H7 (cell line): ENCODE data around the gene GOLT1A. TPM values are rescaled to one million over a fixed set of nuclear protein-coding genes. Genes with fewer than 3 reads are reported as not detected.

Source experiments
- DNase-seq: peaks from one replicate; pipeline ENCODE4 v3.0.0; 2012
- H3K27me3 ChIP-seq: 2 replicates; pipeline ENCODE4 v1.6.0; 2011; ENCODE audit warnings: mild to moderate bottlenecking, low read length; ENCODE audit not compliant: control insufficient read depth, insufficient read depth
- H3K36me3 ChIP-seq: replicated peaks from 2 replicates; pipeline ENCODE4 v1.5.1; 2011; ENCODE audit warnings: low read length; ENCODE audit not compliant: control insufficient read depth, insufficient read depth
- H3K4me3 ChIP-seq: 2 replicates; pipeline ENCODE4 v1.5.1; 2011; ENCODE audit warnings: low read depth, mild to moderate bottlenecking, control low read depth, low read length, moderate library complexity; ENCODE audit not compliant: insufficient read depth
- total RNA-seq: library from RNA; depleted of rRNA; stranded (reverse); fragments of >200 nt; shearing (Covaris generic); gene quantifications from 2 replicates; pipeline ENCODE4 v1.2.3, GENCODE V29; 2014

GOLT1A gene
- total RNA-seq, 1 experiment from 2014 or later = 0.76 TPM

DNA sequence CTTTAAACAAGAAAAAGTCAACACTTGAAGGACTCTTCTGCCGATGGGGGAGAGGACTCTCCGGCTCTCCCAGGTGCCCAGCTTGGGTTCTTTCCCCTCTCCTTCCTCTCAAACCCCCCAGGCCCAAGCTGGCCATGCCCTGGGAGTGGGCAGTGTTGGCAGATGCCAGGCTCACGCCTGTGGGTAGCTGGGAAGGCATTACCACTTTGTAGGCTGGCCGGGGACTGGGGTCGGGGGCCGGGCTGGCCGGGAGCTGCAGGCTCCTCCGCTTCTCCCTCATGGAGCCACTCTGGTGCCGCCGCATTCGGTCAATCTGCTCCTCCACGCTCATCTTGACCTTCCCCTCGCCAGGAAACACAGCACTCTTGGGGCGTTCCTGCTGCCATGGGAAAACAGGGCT lies 16.4 kb upstream of the GOLT1A start:
- Histone ChIP-seq H3K27me3 (no peaks in the 10 kb centered on the region), H3K36me3 (no peaks in the 10 kb centered on the region), H3K4me3 (no peak overlapping the region)
- no peak for DNase-seq

DNA sequence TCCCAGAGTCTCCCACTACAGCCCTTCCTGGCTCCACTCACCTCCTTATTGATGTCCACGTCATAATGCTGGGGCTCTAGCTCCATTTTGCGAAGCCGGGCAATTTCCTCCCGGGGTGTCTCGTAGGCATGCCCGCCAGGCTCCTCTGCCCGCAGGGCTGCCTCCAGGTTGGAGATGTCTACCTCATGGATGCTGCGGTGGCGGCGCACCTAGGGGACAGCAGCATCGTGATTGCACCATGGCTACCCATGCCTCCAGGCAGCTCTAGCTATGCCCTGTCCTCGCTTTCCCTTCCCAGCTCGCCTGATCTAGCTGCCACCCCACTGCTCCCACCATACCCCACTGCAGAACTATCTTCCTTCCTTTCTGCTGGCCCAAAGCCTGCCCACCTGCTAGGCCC lies 15.1 kb upstream of the GOLT1A start:
- DNase-seq = no peak
- Histone ChIP-seq H3K36me3 (no peaks in the 10 kb centered on the region), H3K27me3 (no peaks in the 10 kb centered on the region), H3K4me3 (no peak overlapping the region)

DNA sequence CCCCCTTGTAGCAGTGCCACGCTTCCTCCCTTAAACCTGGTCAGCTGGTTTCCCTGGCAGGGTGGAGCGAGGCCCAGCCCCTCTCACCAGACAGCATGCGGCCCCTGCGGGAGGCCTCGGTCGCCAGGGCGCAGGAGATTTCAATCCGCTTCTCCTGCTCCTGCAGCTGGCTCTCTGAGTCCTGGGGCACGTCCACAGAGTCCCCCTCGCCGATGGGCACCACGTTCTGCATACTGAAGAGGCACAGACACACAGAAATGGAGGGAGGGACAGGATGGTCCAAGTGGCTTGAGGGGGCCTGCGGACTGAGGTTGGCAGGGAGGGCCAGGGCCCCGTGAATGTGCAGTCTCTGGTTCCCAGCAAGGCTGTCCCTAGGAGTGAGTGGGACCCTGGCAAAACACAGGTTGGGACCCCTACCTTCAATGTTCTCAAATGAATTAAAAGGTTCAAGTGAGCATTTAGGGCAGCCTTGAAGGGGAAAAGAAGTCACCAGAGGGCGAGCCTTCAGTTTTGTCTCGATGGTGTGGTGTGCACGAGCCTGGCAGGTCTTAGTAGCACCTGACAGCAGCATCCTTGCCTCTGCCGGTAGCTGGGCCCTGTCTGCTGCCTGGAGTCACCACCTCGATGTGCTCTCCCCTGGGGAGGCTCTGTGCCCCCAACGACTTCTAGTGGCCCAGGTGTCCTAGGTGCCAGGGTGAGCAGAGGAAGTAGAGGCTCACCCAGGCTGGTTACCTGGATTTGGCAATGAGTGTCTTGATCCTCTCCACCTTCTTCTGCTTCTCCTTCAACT lies 14.4 kb upstream of the GOLT1A start:
- no peak overlapping the region for H3K4me3 ChIP-seq
- no peaks in the 10 kb centered on the region for H3K36me3 ChIP-seq
- DNase-seq = no peak
- H3K27me3 ChIP-seq = no peaks in the 10 kb centered on the region

DNA sequence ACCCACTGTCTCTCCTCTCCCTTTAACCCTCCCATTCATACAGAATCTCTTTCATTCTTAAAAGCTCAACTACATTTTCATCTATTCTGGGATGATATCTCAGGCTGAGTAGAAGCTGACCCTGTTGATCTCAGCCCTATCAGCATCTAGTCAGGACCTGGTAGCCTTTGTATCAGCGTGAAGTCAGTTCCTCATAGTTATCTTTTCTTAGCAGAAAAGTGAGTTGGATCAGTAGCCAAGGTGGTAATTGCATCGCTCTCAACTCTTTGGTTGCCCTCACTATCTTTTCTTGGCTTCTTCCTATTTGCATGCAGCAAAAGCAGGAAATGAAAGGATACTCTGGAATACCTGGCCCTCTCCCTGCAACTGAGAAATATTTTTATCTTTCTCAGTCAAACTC lies 13.6 kb upstream of the GOLT1A start:
- no peak for DNase-seq
- Histone ChIP-seq H3K4me3 (no peak overlapping the region), H3K27me3 (no peaks in the 10 kb centered on the region), H3K36me3 (no peaks in the 10 kb centered on the region)

DNA sequence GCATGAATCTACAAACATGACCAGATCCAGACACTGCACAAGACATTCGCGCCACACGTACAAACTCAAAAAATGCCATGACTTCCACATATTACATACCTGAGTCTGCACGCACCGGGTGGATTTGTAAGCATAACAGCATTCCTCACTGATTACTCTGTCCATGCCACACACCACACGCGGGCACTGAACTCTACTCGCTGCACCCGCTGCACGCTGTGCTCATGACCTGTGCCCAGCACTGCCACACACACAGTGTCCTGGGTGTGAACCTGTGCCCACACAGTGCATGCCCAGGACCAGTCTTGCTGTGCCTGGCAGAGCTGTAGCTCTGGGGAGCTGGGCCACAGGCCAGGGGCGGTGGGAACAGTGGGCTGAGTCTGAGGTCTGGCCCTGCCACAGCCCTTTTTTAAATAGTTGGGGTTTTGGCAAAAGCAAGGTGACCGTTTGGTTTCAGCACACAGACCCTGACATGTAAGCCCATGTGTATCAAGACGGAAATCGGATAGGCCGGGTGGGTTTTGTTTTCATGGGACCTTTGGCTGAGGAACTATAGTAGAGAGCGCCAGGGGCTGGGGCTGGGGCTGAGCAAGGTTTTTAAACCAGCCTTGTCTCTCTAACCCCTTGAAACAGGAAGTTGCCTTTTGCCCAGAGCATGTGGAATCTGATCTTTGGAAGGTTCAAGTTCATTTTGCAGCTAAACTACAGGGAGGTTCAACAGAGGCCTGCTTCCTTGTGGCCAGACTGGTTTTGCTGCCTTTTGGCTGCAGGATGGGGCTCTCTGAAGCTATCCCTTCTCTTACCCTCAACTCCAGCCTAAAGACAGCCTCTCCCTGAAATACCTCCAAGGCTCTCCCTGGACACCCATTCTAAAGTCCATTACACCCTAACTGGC lies 12.3 kb upstream of the GOLT1A start:
- no peak overlapping the region for H3K4me3 ChIP-seq
- no peak for DNase-seq
- peaks cover 2% of the 10 kb centered on the region; the same call in 1 of the 2 replicates for H3K27me3 ChIP-seq
- H3K36me3 ChIP-seq = no peaks in the 10 kb centered on the region

DNA sequence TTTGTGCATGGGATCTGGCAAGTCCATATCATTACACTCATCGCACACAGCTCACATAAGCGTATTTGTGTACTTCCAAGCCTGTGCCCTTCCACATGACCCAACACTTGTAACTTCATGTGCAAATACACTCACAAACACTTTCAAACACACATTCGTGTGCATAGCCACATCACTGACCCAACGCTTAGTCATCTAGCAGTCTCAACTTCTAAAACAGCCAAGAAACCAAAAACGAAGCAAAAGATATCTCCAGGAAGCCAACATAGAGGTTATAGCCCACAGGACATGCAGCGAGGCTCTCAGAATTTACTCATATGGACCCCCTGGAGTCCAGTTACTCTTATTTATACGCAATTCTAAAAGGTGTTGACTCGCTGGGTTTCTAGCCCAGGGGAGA lies 10.9 kb upstream of the GOLT1A start:
- Histone ChIP-seq H3K36me3 (no peaks in the 10 kb centered on the region), H3K4me3 (no peak overlapping the region), H3K27me3 (peaks cover 2% of the 10 kb centered on the region; the same call in 1 of the 2 replicates)
- DNase-seq = no peak

DNA sequence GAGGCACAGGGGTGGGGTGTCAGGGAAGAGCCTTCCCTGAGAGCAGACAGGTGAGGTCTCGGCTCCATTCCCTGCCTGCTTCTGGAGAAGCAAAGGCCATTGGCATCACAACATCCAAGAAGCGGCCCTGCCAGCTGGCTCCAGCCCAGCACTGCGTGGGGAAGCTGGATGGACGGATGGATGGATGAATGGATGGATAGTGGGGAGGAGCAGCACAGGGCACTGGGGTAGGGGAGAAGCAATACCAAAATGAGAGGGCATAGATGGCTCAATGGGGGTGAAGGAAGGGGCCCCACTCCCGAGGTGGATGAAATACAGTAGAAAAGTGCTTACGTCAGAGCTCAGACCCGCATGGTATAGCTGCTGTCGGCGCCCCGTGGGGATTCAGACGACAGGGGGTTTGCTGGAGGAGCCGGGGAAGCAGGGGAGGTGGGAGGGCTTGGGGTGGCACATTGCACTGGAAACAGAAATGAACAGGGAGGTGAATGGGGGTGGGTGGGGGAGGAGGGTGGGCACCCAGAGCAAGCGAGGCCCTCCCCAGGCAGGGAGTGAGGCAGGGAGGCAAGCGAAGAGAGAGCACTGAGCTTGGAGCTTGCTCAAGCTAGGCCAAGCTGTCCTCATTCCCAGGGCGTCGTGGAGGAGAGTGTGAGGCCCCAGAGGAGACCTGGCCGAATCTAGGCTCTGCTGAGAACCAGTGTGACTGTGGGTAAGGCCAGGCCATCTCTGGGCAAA lies 9.5 kb upstream of the GOLT1A start:
- H3K36me3 ChIP-seq = no peaks in the 10 kb centered on the region
- peaks cover 2% of the 10 kb centered on the region; the same call in 1 of the 2 replicates for H3K27me3 ChIP-seq

DNA sequence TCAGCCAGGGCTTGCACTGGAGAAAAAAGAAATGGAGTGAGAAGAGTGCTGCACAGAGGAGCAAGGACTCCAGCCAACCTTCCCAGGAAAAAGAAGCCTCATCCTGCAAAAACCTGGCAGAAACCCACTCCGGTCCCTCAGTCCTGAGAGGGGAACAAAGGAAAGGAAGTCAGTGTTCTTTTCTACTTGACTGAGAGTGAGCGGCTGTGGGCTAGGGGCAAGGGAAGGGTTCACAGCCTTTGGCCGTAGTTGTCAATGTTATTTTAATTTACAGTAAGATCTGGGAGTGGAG lies 8.9 kb upstream of the GOLT1A start:
- Histone ChIP-seq H3K4me3 (no peak overlapping the region), H3K36me3 (no peaks in the 10 kb centered on the region), H3K27me3 (peaks cover 2% of the 10 kb centered on the region; the same call in 1 of the 2 replicates)
- DNase-seq = no peak

More for the DNA sequence above, 9.5 kb upstream of the GOLT1A start:
- no peak for DNase-seq
- no peak overlapping the region for H3K4me3 ChIP-seq

DNA sequence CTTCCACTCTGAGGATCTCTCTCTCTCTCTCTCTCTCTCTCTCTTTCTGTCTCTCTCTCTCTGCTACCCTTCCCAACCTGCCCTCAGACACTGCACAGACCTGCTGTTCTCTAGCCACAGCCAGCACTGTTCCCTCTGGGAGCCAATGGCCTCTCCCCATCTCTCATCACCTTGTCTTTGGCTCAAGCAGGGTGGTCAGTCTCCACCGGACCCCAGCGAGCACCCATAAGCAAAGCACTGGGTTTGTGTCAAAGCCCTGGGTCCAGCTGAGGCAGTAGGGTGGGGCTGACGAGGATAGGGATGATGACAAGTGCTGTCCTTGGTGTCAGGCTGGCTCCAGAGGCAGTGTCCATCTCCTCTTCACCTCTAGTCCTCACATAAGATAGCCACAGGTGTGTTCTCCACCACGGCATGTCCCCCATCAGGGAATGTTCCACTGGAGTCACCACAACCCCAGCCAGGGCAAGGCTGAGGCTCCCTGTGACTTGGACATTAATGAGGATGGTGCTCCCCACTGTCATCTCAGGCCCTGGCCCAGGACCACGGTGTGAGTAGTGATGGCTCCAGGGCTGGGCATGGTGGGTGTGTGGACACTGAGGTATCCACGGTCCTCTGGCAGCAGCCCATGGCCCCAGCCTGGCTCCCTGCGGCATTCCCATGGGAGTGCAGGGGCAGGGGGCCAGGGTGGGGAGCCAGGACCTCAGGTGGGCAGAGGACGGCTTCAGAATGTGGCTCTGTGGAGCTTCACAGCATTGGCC lies 8.4 kb upstream of the GOLT1A start:
- no peak for DNase-seq
- H3K4me3 ChIP-seq = no peak overlapping the region
- peaks cover 2% of the 10 kb centered on the region; the same call in 1 of the 2 replicates for H3K27me3 ChIP-seq
- no peaks in the 10 kb centered on the region for H3K36me3 ChIP-seq

DNA sequence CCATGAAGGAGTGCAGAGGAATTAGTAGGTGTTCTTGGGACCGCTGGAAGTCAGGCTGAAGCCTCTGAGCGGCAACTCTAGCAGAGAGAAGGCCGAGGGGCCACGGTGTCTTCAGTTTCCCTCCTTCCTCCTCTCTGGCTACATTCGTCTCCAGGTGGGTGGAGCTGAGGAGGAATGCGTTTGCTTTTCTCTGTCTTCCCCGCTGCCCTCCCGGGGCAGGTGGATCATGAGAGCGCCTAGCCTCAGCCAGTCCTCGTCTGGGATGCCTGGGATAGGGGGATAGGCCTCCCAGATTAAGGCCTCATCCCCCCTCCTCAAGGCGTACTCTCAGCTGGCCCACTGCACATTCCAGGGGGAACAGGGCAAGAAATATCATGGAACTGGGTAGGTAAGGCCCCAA lies 7.5 kb upstream of the GOLT1A start:
- Histone ChIP-seq H3K4me3 (no peak overlapping the region), H3K36me3 (no peaks in the 10 kb centered on the region), H3K27me3 (peaks cover 2% of the 10 kb centered on the region; the same call in 1 of the 2 replicates)
- no peak for DNase-seq

DNA sequence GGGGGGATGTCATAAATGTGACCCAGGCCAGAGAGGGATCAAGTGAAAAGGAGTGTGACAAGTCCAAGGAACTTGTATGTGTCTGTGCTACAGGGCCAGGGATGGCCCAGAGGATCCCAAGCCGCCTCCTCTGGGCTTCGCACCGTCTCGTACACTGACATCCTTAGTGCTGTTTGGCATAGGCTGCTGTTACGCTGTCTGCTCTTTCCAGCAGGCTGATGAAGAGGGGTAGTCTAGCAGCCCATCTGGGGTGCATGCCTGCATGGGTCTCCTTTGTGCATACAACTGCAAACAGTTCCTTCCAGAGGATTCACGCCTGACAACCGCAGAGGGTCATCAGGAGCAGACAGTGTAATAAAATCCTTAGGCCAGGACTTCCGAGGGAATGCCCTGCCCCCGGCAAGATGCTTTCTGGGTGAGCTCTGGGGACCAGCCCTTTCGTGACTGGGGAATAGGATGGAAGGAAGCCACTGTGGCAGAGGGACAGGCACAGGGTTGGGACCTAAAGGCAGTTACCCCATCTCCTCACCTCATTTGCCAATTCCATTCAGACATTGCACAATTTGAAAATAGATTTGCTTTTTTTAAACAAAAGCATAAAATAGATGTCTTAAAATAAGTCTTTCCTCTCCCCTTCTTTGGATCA lies 6.3 kb upstream of the GOLT1A start:
- DNase-seq = no peak
- Histone ChIP-seq H3K36me3 (no peaks in the 10 kb centered on the region), H3K4me3 (no peak overlapping the region), H3K27me3 (peaks cover 2% of the 10 kb centered on the region; the same call in 1 of the 2 replicates)

DNA sequence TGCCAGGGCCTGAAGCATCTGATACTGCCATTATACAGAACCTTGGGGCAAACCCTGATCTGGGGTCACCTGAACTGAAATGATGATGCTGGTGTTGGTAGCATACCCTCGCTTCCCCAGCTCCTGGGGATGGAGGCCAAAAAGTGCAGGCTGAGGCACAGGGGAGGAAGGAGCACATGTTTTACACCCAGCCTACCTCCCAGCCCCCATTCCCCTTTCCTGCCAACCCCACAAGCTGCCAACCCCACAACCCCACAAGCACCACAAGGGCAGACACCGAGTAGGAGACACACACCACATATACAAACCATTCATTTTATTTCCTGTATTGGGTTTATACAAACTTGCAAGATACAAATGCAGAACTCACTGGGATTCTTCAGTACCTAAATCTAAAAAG lies 4.8 kb upstream of the GOLT1A start:
- no peak for DNase-seq
- Histone ChIP-seq H3K36me3 (no peaks in the 10 kb centered on the region), H3K4me3 (no peak overlapping the region), H3K27me3 (peaks cover 4% of the 10 kb centered on the region; the same call in 1 of the 2 replicates)

DNA sequence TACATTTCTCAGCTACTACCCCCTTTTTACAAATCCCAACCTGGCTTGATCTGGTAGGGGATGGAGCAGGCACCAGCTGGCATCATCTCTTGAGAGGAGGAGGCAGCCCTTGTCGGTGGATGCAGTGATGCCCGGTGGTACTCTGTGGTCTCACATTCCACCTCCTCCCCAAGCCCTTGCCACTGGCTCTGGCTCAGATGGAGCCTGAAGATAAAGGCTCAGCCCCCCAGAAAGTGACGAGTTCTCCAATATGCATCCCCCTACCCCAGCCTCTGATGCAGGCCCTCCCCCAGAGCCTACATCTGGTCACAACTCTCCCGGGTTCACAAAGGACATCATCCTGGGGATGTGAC lies 3.8 kb upstream of the GOLT1A start:
- Histone ChIP-seq H3K4me3 (no peak overlapping the region), H3K36me3 (no peaks in the 10 kb centered on the region), H3K27me3 (peaks cover 6% of the 10 kb centered on the region; the same call in 1 of the 2 replicates)
- DNase-seq = no peak
